Panc1 (cell line): ENCODE measurements around the gene MGMT. TPM values are rescaled to one million over a fixed set of nuclear protein-coding genes. Genes with fewer than 3 reads are reported as not detected.

Experiments used
- ATAC-seq: fragments of 200-7000 bp; cut with Tn5 transposase; 2 replicates; pipeline ENCODE4 v1.9.1; 2020; ENCODE audit warnings: mild to moderate bottlenecking, moderate library complexity
- BruUV-seq: library from RNA; stranded (reverse); fragments of 400-500 nt; replicated peaks from 2 replicates; lab custom pipeline; 2021; lab: Mats Ljungman, UMichigan
- CTCF ChIA-PET: fragments of 300-600 bp; sonication (Branson Sonifier 250); formaldehyde crosslinking; loops from one replicate; lab custom pipeline; 2022; ENCODE audit warnings: antibody characterized with exemption; lab: Charles Lee
- POLR2A ChIA-PET: fragments of 300-600 bp; sonication (Branson Sonifier 250); formaldehyde crosslinking; loops from one replicate; lab custom pipeline; 2022; ENCODE audit warnings: antibody characterized with exemption; lab: Charles Lee
- DNase-seq: peaks from one replicate; pipeline ENCODE4 v3.0.0-alpha.2; 2010; ENCODE audit warnings: low read depth, low spot score
- H3K27ac ChIP-seq: 2 replicates; pipeline ENCODE4 v1.5.1; 2011; ENCODE audit warnings: mild to moderate bottlenecking, low read length, inconsistent platforms
- H3K27me3 ChIP-seq: fragments of 200-500 bp; sonication (Bioruptor generic); 2 replicates; pipeline ENCODE4 v1.6.0; 2014; ENCODE audit warnings: low read length, inconsistent platforms; ENCODE audit not compliant: control insufficient read depth, insufficient read depth
- H3K36me3 ChIP-seq: fragments of 200-500 bp; sonication (Bioruptor generic); 2 replicates; pipeline ENCODE4 v1.5.1; 2014; ENCODE audit warnings: inconsistent platforms, mild to moderate bottlenecking, low read length, moderate library complexity; ENCODE audit not compliant: control insufficient read depth, insufficient read depth
- H3K4me1 ChIP-seq: 2 replicates; pipeline ENCODE4 v1.5.1; 2011; ENCODE audit warnings: inconsistent platforms, mild to moderate bottlenecking, low read length, moderate library complexity; ENCODE audit not compliant: control insufficient read depth, insufficient read depth
- H3K4me3 ChIP-seq, 2 experiments: 2 replicates each; pipeline ENCODE4 v1.5.1; 2011 to 2012; ENCODE audit warnings: low read depth in 2 of 2, low read length in 2 of 2, mild to moderate bottlenecking in 2 of 2, inconsistent platforms in 1 of 2, moderate library complexity in 1 of 2
- H3K9me3 ChIP-seq: fragments of 200-500 bp; sonication (Bioruptor generic); 2 replicates; pipeline ENCODE4 v1.5.1; 2014; ENCODE audit warnings: low read depth, mild to moderate bottlenecking, inconsistent platforms, low read length, moderate library complexity; ENCODE audit not compliant: control insufficient read depth, insufficient read depth
- POLR2AphosphoS5 ChIP-seq: IDR thresholded peaks from 2 replicates; pipeline ENCODE4 v1.6.1; 2012; ENCODE audit warnings: mild to moderate bottlenecking, low read depth, low read length, moderate library complexity
- SIN3A ChIP-seq: IDR thresholded peaks from 2 replicates; pipeline ENCODE4 v1.6.1; 2012; ENCODE audit warnings: low read depth, mild to moderate bottlenecking, low read length, moderate library complexity, borderline replicate concordance; ENCODE audit not compliant: insufficient read depth
- TCF7L2 ChIP-seq: IDR thresholded peaks from 2 replicates; pipeline ENCODE4 v1.6.1; 2011; ENCODE audit warnings: mild to moderate bottlenecking, low read depth, low read length, inconsistent platforms
- in situ Hi-C: cut with HindIII; loops from 2 replicates; pipeline ENCODE4 v1.10.0; 2016; ENCODE audit warnings: low sequenced_read_pairs, low pct_unique_long_range_greater_than_20kb
- intact Hi-C: fragments of 100-400 bp; cut with micrococcal nuclease; formaldehyde crosslinking; loops from one replicate; pipeline ENCODE4 v1.10.0; 2022; ENCODE audit not compliant: unreplicated experiment
- total RNA-seq: library from RNA; stranded (reverse); gene quantifications from one replicate; pipeline ENCODE4 v1.2.1, GENCODE V29; 2021; ENCODE audit not compliant: unreplicated experiment
- TF ChIP-seq, protein P1 (sequence below): fragments of 450-650 bp; IDR thresholded peaks from 2 replicates; pipeline ENCODE4 v1.5.1; 2017; ENCODE audit warnings: mild to moderate bottlenecking
- TF ChIP-seq, protein P2 (sequence below), 2 experiments: IDR thresholded peaks; 2 replicates each; pipeline ENCODE4 v1.6.1; 2011 to 2012; ENCODE audit warnings: low read depth in 2 of 2, control low read depth in 1 of 2, low read length in 1 of 2, mild to moderate bottlenecking in 1 of 2, moderate library complexity in 1 of 2; ENCODE audit not compliant: insufficient read depth in 1 of 2

Gene MGMT
- total RNA-seq, 1 experiment from 2014 or later = 27.3 TPM

DNA sequence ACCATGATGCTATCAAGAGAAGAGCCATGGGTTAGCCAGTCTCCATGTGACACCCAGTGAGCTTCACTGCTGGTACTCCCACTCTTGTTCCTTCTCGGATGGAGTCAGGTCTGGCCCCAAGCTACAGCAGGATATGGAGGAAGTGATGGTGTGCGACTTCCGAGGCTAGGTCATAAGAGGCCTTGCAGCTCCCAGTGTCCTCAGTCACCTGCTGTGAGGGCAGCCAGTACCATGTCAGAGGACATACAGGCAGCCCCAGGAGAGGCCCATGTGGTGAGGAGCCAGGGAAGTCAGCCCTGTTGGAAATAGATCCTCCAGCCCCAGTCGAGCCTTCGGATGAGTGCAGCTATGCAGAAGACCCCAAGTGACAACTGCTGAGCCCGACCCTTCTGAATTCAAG lies 260.0 kb downstream of the MGMT start:
- in situ Hi-C loops = no loop called here
- intact Hi-C loops = no loop called here
- no peak for TF ChIP-seq SIN3A
- TF ChIP-seq, protein P1, sequence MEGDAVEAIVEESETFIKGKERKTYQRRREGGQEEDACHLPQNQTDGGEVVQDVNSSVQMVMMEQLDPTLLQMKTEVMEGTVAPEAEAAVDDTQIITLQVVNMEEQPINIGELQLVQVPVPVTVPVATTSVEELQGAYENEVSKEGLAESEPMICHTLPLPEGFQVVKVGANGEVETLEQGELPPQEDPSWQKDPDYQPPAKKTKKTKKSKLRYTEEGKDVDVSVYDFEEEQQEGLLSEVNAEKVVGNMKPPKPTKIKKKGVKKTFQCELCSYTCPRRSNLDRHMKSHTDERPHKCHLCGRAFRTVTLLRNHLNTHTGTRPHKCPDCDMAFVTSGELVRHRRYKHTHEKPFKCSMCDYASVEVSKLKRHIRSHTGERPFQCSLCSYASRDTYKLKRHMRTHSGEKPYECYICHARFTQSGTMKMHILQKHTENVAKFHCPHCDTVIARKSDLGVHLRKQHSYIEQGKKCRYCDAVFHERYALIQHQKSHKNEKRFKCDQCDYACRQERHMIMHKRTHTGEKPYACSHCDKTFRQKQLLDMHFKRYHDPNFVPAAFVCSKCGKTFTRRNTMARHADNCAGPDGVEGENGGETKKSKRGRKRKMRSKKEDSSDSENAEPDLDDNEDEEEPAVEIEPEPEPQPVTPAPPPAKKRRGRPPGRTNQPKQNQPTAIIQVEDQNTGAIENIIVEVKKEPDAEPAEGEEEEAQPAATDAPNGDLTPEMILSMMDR = no peak
- TF ChIP-seq TCF7L2 = no peak
- DNase-seq = no peak
- Histone ChIP-seq H3K4me3 (no peak overlapping the region), H3K27ac (no peak overlapping the region), H3K4me1 (no peaks in the 10 kb centered on the region), H3K9me3 (no peaks in the 10 kb centered on the region; the same call in 1 of the 2 replicates), H3K27me3 (no peaks in the 10 kb centered on the region), H3K36me3 (no peaks in the 10 kb centered on the region)
- ChIA-PET CTCF (no interaction called here), POLR2A (no interaction called here)
- no peak for ATAC-seq
- BruUV-seq = no TSS peak

DNA sequence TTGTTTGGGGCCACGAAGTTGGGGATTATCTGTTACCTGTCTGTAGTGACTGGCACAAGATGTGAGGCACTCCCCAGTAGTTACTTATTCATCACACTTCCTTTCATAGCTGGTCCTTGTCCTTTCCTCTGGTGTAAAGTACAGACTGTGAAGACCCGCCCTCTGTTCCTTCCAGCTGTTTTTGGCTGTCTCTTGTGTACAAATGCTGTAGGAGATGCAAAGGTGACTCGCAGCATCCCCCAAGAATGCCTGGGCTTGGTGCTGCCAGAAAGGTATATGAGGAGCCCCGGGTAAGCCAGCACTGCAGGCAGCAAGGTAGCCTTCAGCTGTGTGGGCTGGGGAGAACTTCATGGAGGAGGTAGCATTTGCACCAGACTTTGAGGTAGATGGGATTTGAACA lies 260.5 kb downstream of the MGMT start:
- no peaks in the 10 kb centered on the region for H3K27me3 ChIP-seq
- BruUV-seq = no TSS peak
- no peaks in the 10 kb centered on the region for H3K36me3 ChIP-seq
- POLR2A ChIA-PET = no interaction called here
- TF ChIP-seq TCF7L2 = no peak
- no peak for TF ChIP-seq SIN3A
- TF ChIP-seq, protein P2, sequence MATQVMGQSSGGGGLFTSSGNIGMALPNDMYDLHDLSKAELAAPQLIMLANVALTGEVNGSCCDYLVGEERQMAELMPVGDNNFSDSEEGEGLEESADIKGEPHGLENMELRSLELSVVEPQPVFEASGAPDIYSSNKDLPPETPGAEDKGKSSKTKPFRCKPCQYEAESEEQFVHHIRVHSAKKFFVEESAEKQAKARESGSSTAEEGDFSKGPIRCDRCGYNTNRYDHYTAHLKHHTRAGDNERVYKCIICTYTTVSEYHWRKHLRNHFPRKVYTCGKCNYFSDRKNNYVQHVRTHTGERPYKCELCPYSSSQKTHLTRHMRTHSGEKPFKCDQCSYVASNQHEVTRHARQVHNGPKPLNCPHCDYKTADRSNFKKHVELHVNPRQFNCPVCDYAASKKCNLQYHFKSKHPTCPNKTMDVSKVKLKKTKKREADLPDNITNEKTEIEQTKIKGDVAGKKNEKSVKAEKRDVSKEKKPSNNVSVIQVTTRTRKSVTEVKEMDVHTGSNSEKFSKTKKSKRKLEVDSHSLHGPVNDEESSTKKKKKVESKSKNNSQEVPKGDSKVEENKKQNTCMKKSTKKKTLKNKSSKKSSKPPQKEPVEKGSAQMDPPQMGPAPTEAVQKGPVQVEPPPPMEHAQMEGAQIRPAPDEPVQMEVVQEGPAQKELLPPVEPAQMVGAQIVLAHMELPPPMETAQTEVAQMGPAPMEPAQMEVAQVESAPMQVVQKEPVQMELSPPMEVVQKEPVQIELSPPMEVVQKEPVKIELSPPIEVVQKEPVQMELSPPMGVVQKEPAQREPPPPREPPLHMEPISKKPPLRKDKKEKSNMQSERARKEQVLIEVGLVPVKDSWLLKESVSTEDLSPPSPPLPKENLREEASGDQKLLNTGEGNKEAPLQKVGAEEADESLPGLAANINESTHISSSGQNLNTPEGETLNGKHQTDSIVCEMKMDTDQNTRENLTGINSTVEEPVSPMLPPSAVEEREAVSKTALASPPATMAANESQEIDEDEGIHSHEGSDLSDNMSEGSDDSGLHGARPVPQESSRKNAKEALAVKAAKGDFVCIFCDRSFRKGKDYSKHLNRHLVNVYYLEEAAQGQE (IDR thresholded peaks at IDR 0.05; ENCODE audit: insufficient read depth in 1 of 2, low read depth in 2 of 2, low read length in 1 of 2) = no peak
- TF ChIP-seq POLR2AphosphoS5 = no peak
- TF ChIP-seq, protein P1 = no peak
- H3K9me3 ChIP-seq = no peaks in the 10 kb centered on the region
- H3K4me3 ChIP-seq = no peak overlapping the region
- in situ Hi-C loops (no loop called here), intact Hi-C loops (no loop called here)
- no peak for DNase-seq
- H3K4me1 ChIP-seq = no peaks in the 10 kb centered on the region
- CTCF ChIA-PET = no interaction called here
- ATAC-seq = no peak
- H3K27ac ChIP-seq = no peak overlapping the region
